Mucosa of gallbladder (tissue), 1 donor: ENCODE results near the gene GPC4. TPM values are rescaled to one million over a fixed set of nuclear protein-coding genes. Genes with fewer than 3 reads are reported as not detected.
A peak's percentile ranks its signal among the peaks of the same experiment; 100 is the strongest.
"Not testable (repeated sequence)": the region's sequence is repeated elsewhere in the genome, so short reads cannot be mapped to it uniquely, and the experiment has no call there.

ENCODE experiments used
- DNase-seq: peaks from one replicate; pipeline ENCODE4 v3.0.0-alpha.2; 2020; ENCODE audit warnings: low spot score
- total RNA-seq: library from RNA; stranded (reverse); gene quantifications from one replicate; pipeline ENCODE4 v1.2.1, GENCODE V29; 2021
- donor health status: DM: no; HTN: no; CAD: no.

GPC4 gene
- total RNA-seq, 1 donor from 2014 or later, result 38.9 TPM

DNA sequence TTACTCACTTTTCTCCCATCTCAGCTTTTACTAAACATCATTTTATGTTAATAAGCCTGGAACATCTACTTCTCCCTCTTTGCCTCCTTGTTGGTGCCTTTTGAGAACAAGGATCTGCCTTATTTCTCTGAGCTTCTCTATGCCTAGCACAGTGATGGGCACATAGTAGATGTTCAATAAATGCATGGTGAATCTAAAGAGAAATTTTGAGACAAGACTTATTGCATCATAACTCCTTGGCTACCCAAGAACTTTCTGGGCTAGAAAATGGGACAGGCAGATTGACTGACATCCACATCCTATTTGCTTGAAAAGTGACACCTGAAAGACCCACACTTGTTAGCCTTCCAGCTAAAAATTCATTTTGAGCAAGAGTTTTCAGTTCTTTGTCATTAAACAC is 109.9 kb downstream of the GPC4 start:
- DNase-seq, result no peak

- no peak for DNase-seq
These were observed 112.4 kb downstream of the GPC4 start for GRCh38 chrX:133302775-133303445.

- DNase-seq, result no peak
These were observed 114.7 kb downstream of the GPC4 start for GRCh38 chrX:133300591-133300990.

DNA sequence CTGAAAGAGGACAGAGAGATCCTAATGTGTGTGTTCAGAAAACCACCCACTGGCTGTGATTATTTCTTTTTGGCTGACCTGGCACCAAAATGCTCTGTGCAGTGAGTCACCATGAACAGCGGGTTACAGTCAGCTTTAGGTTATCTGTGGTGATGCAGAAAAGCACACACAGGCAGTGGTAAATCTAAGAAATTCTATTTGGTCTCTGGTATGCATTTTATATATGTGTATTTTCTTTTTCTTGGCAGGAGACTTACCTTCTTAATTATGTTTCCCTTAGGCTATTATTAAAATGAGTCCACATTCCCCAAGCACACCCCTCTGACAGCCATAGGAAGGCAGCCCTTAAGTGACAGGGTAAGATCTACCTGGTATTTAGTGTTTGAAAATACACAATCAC is 118.0 kb downstream of the GPC4 start:
- no peak for DNase-seq

GRCh38 chrX:133294126-133294525 is 121.2 kb downstream of the GPC4 start:
- no peak for DNase-seq

- no peak for DNase-seq
These were observed 125.2 kb downstream of the GPC4 start for GRCh38 chrX:133290076-133290475.

GRCh38 chrX:133287860-133288259 is 127.4 kb downstream of the GPC4 start:
- no peak for DNase-seq

DNA sequence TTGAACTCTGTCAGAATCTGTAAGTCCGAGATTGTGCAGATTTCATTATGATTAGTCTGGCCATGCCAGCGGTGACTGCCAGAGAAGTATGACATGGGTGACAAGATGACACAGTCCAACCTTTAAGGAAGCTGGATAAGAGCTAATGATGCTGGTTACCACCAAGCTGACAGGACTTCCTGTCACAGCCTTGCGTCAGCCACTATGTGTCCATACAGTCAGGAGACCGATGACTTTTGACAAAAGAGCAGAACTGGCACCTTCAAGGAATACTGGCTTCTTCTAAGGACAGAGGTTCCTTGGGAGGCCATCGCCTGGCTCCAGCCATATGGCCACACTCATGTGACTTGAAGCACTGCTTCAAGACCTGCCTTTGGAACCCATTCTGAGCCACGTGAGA is 129.9 kb downstream of the GPC4 start:
- DNase-seq, result no peak

GRCh38 chrX:133279112-133279730 is 136.1 kb downstream of the GPC4 start:
- DNase-seq, result not testable (repeated sequence)

DNA sequence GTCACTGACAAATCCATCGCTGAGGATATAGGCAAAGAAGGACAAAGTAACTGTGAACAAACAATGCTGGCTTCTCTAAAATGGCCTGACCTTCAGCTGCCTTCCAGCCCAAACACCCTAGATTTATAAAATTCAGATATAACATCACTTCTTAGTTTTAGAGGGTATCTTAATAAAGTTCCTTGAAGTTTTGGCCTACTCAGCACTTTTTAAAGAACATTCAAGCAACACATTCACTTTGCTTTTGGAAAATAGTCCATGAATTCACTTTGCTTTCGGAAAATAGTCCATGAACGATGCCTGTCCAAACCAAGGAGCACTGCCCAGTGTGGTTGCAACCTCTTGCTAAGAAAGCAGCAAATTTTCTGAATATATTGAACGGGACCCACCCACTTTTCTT is 142.1 kb downstream of the GPC4 start:
- DNase-seq, result no peak

DNA sequence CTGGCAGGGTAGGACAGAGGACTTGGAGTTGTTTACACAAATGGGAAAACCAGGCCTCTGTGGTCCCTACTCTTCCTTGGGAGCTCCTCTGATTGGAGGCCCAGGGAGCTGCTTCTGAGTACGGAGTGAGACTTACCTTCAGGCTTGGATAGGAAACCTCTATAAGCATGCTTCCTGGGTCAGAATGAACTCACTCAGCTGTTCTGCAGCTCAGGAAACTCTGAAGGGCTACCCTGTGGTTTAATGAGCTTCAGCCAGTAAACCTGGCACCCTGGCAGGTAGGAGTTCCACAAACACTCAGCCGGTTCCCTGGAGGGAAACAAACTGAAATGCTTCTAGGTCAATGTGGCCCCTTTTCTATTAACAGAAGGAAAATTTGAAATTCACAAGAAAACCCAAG is 146.1 kb downstream of the GPC4 start:
- no peak for DNase-seq

DNA sequence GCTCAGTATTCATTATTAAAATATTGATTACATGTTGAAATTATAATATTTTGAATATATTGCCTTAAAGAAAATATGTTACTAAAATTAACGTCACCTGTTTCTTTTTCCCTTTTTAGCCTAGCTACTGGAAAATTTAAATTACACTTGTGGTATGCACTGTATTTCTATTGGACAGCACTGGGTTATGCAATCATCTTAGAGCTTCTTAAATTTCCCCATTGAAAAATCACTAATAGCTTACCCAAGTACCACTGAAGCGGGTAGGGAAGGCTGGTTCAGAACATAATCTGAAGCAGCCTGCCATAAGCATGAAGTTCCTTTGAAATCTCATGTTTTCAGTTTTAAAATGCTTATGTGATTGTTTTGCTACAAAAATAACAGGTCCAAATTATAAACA is 147.7 kb downstream of the GPC4 start:
- no peak for DNase-seq

GRCh38 chrX:133265331-133265730 is 150.0 kb downstream of the GPC4 start:
- DNase-seq, result no peak

DNA sequence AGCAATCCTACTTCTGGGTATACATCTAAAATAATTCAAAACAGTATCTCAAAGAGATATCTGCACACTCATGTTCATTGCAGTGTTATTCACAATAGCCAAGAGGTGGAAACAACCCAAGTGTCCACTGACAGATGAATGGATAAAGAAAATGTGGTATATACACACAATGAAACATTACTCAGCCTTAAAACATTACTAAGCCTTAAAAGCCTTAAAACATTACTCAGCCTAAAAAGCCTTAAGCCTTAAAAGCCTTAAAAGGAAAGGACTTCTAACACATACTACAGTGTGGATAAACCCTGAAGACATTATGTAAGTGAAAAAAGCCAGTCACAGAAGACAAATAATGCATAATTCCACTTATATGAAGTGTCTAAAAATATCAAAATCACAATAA is 156.8 kb downstream of the GPC4 start:
- no peak for DNase-seq

DNA sequence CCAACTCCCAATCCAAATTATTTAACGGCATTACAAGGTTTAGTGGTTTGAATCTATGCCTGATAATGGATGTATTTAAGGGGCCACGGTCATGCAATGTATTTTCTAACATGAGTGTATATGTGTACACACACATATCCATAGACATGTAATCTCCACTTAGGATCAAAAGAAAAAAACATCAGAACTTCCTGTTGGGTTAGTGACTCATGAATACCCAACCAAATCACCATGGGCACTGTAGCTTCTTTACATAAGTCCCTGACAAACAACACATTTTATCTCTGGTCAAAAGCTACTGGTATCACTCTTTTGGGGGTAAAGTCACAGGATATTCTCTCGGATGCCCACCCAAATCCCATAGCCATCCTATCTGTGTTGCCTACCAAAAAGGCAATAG is 160.6 kb downstream of the GPC4 start:
- DNase-seq, result no peak

GRCh38 chrX:133251204-133251603 is 164.1 kb downstream of the GPC4 start:
- no peak for DNase-seq

- DNase-seq, result peak; percentile 11
These were observed 164.8 kb downstream of the GPC4 start for GRCh38 chrX:133250184-133251100.

Other genes with a start within 250 kb of the GPC4 start
- gene TFDP3, start 197.1 kb downstream of the GPC4 start, total RNA-seq, result not detected